ENCODE measurements around the gene CRYL1.

GRCh38 chr13:20369886-20370361 lies 155.7 kb downstream of the CRYL1 start:
- no peak for TF ChIP-seq EZH2 (IDR thresholded peaks at IDR 0.05; ENCODE audit: borderline replicate concordance, low read depth, low read length, poor library complexity, severe bottlenecking)
- no peak for TF ChIP-seq CTCF (conservative IDR thresholded peaks at IDR 0.05; ENCODE audit: low read depth, low read length)

All from A673 (cell line).